ENCODE measurements around the gene RTF2. TPM values are rescaled to one million over a fixed set of nuclear protein-coding genes. Genes with fewer than 3 reads are reported as not detected.
"Not testable (repeated sequence)": the region's sequence is repeated elsewhere in the genome, so short reads cannot be mapped to it uniquely, and the experiment has no call there.

The RTF2 gene
- total RNA-seq, 4 donors from 2014 or later = 46.1 to 68.6 (median 64.2) TPM

DNA sequence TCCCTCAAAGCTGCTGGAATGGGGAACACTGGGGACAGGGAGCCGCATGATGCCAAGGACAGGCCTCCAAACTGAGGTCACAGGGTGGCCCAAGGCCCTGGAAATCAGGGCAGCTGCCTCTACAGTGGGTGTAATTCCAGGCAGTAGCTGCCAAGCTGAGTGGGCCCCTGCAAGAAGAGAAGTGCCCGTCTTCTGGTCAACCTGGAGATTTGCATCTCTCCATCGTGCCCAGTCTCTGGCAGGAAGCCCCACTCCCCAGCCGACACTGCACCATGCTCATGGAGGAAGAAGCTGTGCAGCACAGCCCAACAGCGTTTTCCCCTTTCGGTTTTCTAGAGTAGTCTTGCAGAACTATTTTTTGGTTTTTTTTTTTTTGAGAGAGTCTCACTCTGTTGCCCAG lies 53.9 kb downstream of the RTF2 start:
- H3K27me3 ChIP-seq = no peaks in the 10 kb centered on the region
- DNase-seq = no peak
- no peaks in the 10 kb centered on the region for H3K9me3 ChIP-seq
- no peak overlapping the region for H3K4me3 ChIP-seq (replicated peaks in 1 of 3)
- no peaks in the 10 kb centered on the region for H3K4me1 ChIP-seq
- intact Hi-C loops (cut with DNase I) = no loop called here
- H3K27ac ChIP-seq = no peak overlapping the region
- 86 to 88% methylated on average over 6 of the region's 6 CpGs for WGBS, 2 donors
- H3K36me3 ChIP-seq = peaks cover 29 to 32% of the 10 kb centered on the region in 2 donors
- TF ChIP-seq, protein P1, sequence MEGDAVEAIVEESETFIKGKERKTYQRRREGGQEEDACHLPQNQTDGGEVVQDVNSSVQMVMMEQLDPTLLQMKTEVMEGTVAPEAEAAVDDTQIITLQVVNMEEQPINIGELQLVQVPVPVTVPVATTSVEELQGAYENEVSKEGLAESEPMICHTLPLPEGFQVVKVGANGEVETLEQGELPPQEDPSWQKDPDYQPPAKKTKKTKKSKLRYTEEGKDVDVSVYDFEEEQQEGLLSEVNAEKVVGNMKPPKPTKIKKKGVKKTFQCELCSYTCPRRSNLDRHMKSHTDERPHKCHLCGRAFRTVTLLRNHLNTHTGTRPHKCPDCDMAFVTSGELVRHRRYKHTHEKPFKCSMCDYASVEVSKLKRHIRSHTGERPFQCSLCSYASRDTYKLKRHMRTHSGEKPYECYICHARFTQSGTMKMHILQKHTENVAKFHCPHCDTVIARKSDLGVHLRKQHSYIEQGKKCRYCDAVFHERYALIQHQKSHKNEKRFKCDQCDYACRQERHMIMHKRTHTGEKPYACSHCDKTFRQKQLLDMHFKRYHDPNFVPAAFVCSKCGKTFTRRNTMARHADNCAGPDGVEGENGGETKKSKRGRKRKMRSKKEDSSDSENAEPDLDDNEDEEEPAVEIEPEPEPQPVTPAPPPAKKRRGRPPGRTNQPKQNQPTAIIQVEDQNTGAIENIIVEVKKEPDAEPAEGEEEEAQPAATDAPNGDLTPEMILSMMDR (IDR thresholded peaks at IDR 0.05) = no peak
- no peak for TF ChIP-seq POLR2A (IDR thresholded peaks at IDR 0.05)

DNA sequence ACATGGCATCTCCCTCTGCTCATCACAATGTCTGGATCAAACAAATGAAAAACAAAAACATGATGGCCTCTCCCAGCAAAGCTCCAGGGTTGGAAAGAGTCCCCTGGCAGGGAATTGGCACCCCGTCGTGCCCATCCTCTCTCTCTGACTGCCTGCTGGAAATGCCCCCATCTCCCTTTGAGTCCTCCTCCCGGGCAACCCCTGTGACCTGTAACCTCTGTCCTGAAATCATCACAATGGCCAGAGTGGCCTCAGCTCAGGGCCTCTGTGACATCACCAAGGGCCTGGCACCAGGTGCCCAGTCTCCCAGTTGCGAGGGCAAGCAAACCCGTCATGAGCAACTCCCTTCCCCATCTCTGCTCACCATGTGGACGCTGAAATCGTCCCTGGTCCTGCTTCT lies 56.0 kb downstream of the RTF2 start, which contains the start of gene FAM209A:
Gene FAM209A (plus strand): TSS at position 301 of the 400 bp plus-strand sequence. CDS start 65 bp downstream, at position 366.
- H3K27ac ChIP-seq; intact Hi-C loops (cut with DNase I); DNase-seq; H3K27me3 ChIP-seq; H3K4me3 ChIP-seq (replicated peaks in 1 of 3); H3K4me1 ChIP-seq; H3K9me3 ChIP-seq: not testable (repeated sequence)
- H3K36me3 ChIP-seq = peaks cover 9 to 11% of the 10 kb centered on the region in 2 donors
- 74 to 89% methylated on average over 3 to 7 of the region's 7 CpGs for WGBS, 2 donors

DNA sequence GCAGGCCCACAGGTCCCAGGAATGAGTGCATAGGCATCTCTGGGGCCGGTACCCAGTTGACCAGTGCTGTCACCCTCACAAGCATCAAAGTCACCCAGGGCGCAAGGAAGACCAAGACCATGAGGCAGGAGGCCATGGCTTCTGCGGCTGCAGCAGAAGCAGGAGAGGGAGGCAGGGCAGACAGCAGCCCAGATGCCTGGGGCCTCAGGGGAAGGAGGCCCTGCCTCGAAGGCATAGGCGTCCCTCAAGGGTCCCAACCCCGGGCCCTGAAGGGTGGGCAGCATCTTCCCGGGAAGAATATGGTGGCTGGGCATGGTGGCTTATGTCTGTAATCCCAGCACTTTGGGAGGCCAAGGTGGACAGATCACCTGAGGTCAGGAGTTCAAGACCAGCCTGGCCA lies 59.1 kb downstream of the RTF2 start:
- 90 to 96% methylated on average over 2 to 6 of the region's 7 CpGs for WGBS, 2 donors
- H3K36me3 ChIP-seq = no peaks in the 10 kb centered on the region
- no peak for DNase-seq
- no peak for TF ChIP-seq POLR2A (IDR thresholded peaks at IDR 0.05)
- TF ChIP-seq, protein P1 (IDR thresholded peaks at IDR 0.05) = no peak
- no peaks in the 10 kb centered on the region for H3K4me1 ChIP-seq
- intact Hi-C loops (cut with DNase I) = no loop called here
- no peaks in the 10 kb centered on the region for H3K27me3 ChIP-seq
- H3K9me3 ChIP-seq = no peaks in the 10 kb centered on the region
- H3K4me3 ChIP-seq (replicated peaks in 1 of 3) = no peak overlapping the region
- no peak overlapping the region for H3K27ac ChIP-seq

DNA sequence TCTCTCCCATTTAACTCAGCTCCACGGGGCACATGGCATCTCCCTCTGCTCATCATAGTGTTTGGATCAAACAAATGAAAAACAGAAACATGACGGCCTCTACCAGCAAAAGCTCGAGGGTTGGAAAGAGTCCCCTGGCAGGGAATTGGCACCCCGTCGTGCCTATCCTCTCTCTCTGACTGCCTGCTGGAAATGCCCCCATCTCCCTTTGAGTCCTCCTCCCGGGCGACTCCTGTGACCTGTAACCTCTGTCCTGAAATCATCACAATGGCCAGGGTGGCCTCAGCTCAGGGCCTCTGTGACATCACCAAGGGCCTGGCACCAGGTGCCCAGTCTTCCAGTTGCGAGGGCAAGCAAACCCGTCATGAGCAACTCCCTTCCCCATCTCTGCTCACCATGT lies 64.5 kb downstream of the RTF2 start, which contains the start of gene FAM209B:
Gene FAM209B (plus strand): TSS at position 301 of the 400 bp plus-strand sequence. CDS start 96 bp downstream, at position 397.
- 81 to 91% methylated on average over 4 to 7 of the region's 9 CpGs for WGBS, 2 donors
- intact Hi-C loops (cut with DNase I) = not testable (repeated sequence)

DNA sequence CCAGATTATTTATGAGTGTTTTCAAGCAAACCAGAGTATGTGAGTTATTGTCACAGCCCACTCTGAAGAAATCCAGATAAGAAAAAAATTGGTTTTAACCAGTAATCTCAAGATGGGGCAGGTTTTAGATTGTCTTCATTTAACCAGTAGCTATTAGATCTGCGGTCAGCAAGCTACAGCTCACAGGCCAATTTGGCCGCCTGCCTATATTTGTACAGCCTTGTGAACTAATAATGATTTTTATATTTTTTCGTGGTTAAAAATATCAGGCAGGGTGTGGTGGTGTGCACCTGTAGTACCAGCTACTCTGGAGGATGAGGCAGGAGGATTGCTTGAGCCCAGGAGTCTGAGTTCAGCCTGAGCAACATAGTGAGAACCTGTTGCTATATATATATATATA lies 69.6 kb downstream of the RTF2 start:
- no peak overlapping the region for H3K4me3 ChIP-seq (replicated peaks in 1 of 3)
- H3K4me1 ChIP-seq = no peaks in the 10 kb centered on the region
- H3K9me3 ChIP-seq = no peaks in the 10 kb centered on the region
- H3K36me3 ChIP-seq = no peaks in the 10 kb centered on the region
- 85 to 89% methylated on average over 3 of the region's 3 CpGs for WGBS, 2 donors
- H3K27me3 ChIP-seq = no peaks in the 10 kb centered on the region
- TF ChIP-seq, protein P1 (IDR thresholded peaks at IDR 0.05) = no peak
- no peak for TF ChIP-seq POLR2A (IDR thresholded peaks at IDR 0.05)
- intact Hi-C loops (cut with DNase I) = no loop called here
- no peak for DNase-seq
- H3K27ac ChIP-seq = no peak overlapping the region

More for the DNA sequence above, 64.5 kb downstream of the RTF2 start, which contains the start of gene FAM209B:
- H3K4me3 ChIP-seq (replicated peaks in 1 of 3); H3K27ac ChIP-seq; H3K9me3 ChIP-seq; DNase-seq; H3K4me1 ChIP-seq; H3K36me3 ChIP-seq; H3K27me3 ChIP-seq: not testable (repeated sequence)

DNA sequence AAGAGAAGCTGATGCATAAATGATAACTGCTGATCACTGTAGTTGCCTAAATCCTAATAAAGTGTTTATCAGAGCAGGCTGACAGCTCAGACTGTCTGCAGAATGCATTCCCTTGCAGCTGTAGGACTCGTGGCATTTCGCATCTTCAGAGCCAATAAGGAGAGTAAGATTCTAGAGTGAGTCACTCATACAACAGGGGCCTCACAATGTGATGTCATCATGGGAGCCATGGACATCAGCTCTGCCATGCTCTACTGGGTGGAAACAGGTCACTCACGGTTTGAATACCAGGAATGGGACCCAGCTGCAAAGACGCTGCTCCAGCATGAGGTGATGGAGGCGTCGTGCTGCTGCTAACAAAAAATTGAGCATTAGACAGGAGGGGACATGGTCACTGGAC lies 72.0 kb downstream of the RTF2 start:
- intact Hi-C loops (cut with DNase I) = loop anchor here (10.0 kb wide), 1 partner anchor 434 kb away; no protein-coding TSS in a partner anchor
- no peak overlapping the region for H3K4me3 ChIP-seq (replicated peaks in 1 of 3)
- WGBS, 2 donors = 87 to 88% methylated on average over 6 of the region's 6 CpGs
- no peaks in the 10 kb centered on the region for H3K27me3 ChIP-seq
- H3K4me1 ChIP-seq = no peaks in the 10 kb centered on the region
- TF ChIP-seq, protein P1 (IDR thresholded peaks at IDR 0.05) = no peak
- no peak for TF ChIP-seq POLR2A (IDR thresholded peaks at IDR 0.05)
- H3K9me3 ChIP-seq = no peaks in the 10 kb centered on the region
- no peak for DNase-seq
- no peak overlapping the region for H3K27ac ChIP-seq
- H3K36me3 ChIP-seq = no peaks in the 10 kb centered on the region
